SJSA1 (cell line): ENCODE measurements around the gene DLX3. TPM values are rescaled to one million over a fixed set of nuclear protein-coding genes. Genes with fewer than 3 reads are reported as not detected.

Source experiments
- DNase-seq, 2 experiments: peaks; one replicate each; pipeline ENCODE4 v3.0.0-alpha.2; 2015 to 2020; ENCODE audit warnings: low spot score in 2 of 2, low read depth in 1 of 2
- H3K27ac ChIP-seq: fragments of 250-450 bp; sonication (Bioruptor Pico); 2 replicates; pipeline ENCODE4 v1.5.1; 2020; ENCODE audit warnings: mild to moderate bottlenecking, moderate library complexity
- H3K27me3 ChIP-seq: fragments of 250-450 bp; sonication (Bioruptor Pico); replicated peaks from 2 replicates; pipeline ENCODE4 v1.5.1; 2020; ENCODE audit warnings: mild to moderate bottlenecking, moderate library complexity
- H3K36me3 ChIP-seq: fragments of 250-450 bp; sonication (Bioruptor Pico); 2 replicates; pipeline ENCODE4 v1.5.1; 2020; ENCODE audit warnings: mild to moderate bottlenecking
- H3K4me1 ChIP-seq: fragments of 250-450 bp; sonication (Bioruptor Pico); replicated peaks from 2 replicates; pipeline ENCODE4 v1.6.1; 2021; ENCODE audit warnings: mild to moderate bottlenecking
- H3K4me3 ChIP-seq: fragments of 250-450 bp; sonication (Bioruptor Pico); 2 replicates; pipeline ENCODE4 v1.5.1; 2020; ENCODE audit warnings: mild to moderate bottlenecking
- H3K9me3 ChIP-seq: fragments of 250-450 bp; sonication (Bioruptor Pico); replicated peaks from 2 replicates; pipeline ENCODE4 v1.5.1; 2020; ENCODE audit warnings: mild to moderate bottlenecking
- total RNA-seq: library from RNA; depleted of rRNA; stranded (reverse); fragments of >200 nt; shearing (Covaris generic); gene quantifications from 2 replicates; pipeline ENCODE4 v1.2.3, GENCODE V29; 2014

The DLX3 gene
- total RNA-seq, 1 experiment from 2014 or later, result not detected

GRCh38 chr17:50029185-50029584 lies 34.2 kb upstream of the DLX3 start:
- Histone ChIP-seq H3K4me1 (peaks cover 49% of the 10 kb centered on the region), H3K9me3 (peaks cover 7% of the 10 kb centered on the region), H3K27ac (peak overlapping the region; percentile 88), H3K36me3 (no peaks in the 10 kb centered on the region), H3K4me3 (no peak overlapping the region), H3K27me3 (no peaks in the 10 kb centered on the region)
- no peak for DNase-seq

- Histone ChIP-seq H3K9me3 (peaks cover 9% of the 10 kb centered on the region), H3K27me3 (no peaks in the 10 kb centered on the region), H3K4me1 (peaks cover 44% of the 10 kb centered on the region), H3K36me3 (no peaks in the 10 kb centered on the region), H3K27ac (peak overlapping the region; percentile 88), H3K4me3 (no peak overlapping the region)
- no peak for DNase-seq
These were observed 33.7 kb upstream of the DLX3 start for GRCh38 chr17:50028736-50029120.

- Histone ChIP-seq H3K4me1 (peaks cover 38% of the 10 kb centered on the region), H3K36me3 (no peaks in the 10 kb centered on the region), H3K27me3 (no peaks in the 10 kb centered on the region), H3K4me3 (peak overlapping the region; percentile 29), H3K27ac (peak overlapping the region; percentile 88), H3K9me3 (peaks cover 9% of the 10 kb centered on the region)
- DNase-seq, result peak; percentile 90 to 97
These were observed 33.1 kb upstream of the DLX3 start for GRCh38 chr17:50027881-50028735.

- Histone ChIP-seq H3K4me3 (peak overlapping the region; percentile 29), H3K36me3 (no peaks in the 10 kb centered on the region), H3K4me1 (peaks cover 31% of the 10 kb centered on the region), H3K9me3 (peaks cover 9% of the 10 kb centered on the region), H3K27ac (peak overlapping the region; percentile 88), H3K27me3 (no peaks in the 10 kb centered on the region)
- peak; percentile 98 to 99 for DNase-seq
These were observed 32.3 kb upstream of the DLX3 start for GRCh38 chr17:50027172-50027880.

- no peaks in the 10 kb centered on the region for H3K36me3 ChIP-seq
- H3K4me1 ChIP-seq, result peaks cover 31% of the 10 kb centered on the region
- H3K27ac ChIP-seq, result peak overlapping the region; percentile 88
- no peaks in the 10 kb centered on the region for H3K27me3 ChIP-seq
- DNase-seq, result peak; percentile 93
- peaks cover 9% of the 10 kb centered on the region for H3K9me3 ChIP-seq
- H3K4me3 ChIP-seq, result peak overlapping the region; percentile 29
These were observed 31.8 kb upstream of the DLX3 start for GRCh38 chr17:50026837-50027171.

GRCh38 chr17:50026046-50026675 lies 31.1 kb upstream of the DLX3 start:
- Histone ChIP-seq H3K36me3 (no peaks in the 10 kb centered on the region), H3K27me3 (no peaks in the 10 kb centered on the region), H3K9me3 (peaks cover 9% of the 10 kb centered on the region), H3K4me3 (no peak overlapping the region), H3K4me1 (peaks cover 31% of the 10 kb centered on the region), H3K27ac (no peak overlapping the region)
- no peak for DNase-seq

- peaks cover 31% of the 10 kb centered on the region for H3K4me1 ChIP-seq
- H3K4me3 ChIP-seq, result no peak overlapping the region
- peaks cover 9% of the 10 kb centered on the region for H3K9me3 ChIP-seq
- DNase-seq, result no peak
- no peaks in the 10 kb centered on the region for H3K27me3 ChIP-seq
- no peaks in the 10 kb centered on the region for H3K36me3 ChIP-seq
- H3K27ac ChIP-seq, result no peak overlapping the region
These were observed 29.8 kb upstream of the DLX3 start for GRCh38 chr17:50024808-50025207.

GRCh38 chr17:50023520-50023919 lies 28.5 kb upstream of the DLX3 start:
- DNase-seq, result no peak
- Histone ChIP-seq H3K9me3 (peaks cover 9% of the 10 kb centered on the region), H3K4me1 (peaks cover 26% of the 10 kb centered on the region), H3K27me3 (no peaks in the 10 kb centered on the region), H3K4me3 (no peak overlapping the region), H3K36me3 (no peaks in the 10 kb centered on the region), H3K27ac (no peak overlapping the region)

- no peak for DNase-seq
These were observed 27.6 kb upstream of the DLX3 start for GRCh38 chr17:50022463-50023130.

GRCh38 chr17:50021681-50022370 lies 26.8 kb upstream of the DLX3 start:
- Histone ChIP-seq H3K27ac (no peak overlapping the region), H3K4me1 (peaks cover 10% of the 10 kb centered on the region), H3K4me3 (no peak overlapping the region), H3K36me3 (no peaks in the 10 kb centered on the region), H3K9me3 (peaks cover 9% of the 10 kb centered on the region), H3K27me3 (no peaks in the 10 kb centered on the region)
- no peak for DNase-seq

More at GRCh38 chr17:50022463-50023130, 27.6 kb upstream of the DLX3 start:
- no peak overlapping the region for H3K4me3 ChIP-seq
- H3K4me1 ChIP-seq, result peaks cover 17% of the 10 kb centered on the region
- no peaks in the 10 kb centered on the region for H3K27me3 ChIP-seq
- H3K27ac ChIP-seq, result no peak overlapping the region
- H3K36me3 ChIP-seq, result no peaks in the 10 kb centered on the region
- peaks cover 9% of the 10 kb centered on the region for H3K9me3 ChIP-seq

GRCh38 chr17:50020841-50021599 lies 26.0 kb upstream of the DLX3 start:
- Histone ChIP-seq H3K4me3 (no peak overlapping the region), H3K36me3 (no peaks in the 10 kb centered on the region), H3K9me3 (peaks cover 9% of the 10 kb centered on the region), H3K27me3 (no peaks in the 10 kb centered on the region), H3K27ac (no peak overlapping the region), H3K4me1 (peaks cover 7% of the 10 kb centered on the region)
- no peak for DNase-seq

- H3K4me3 ChIP-seq, result no peak overlapping the region
- no peak for DNase-seq
- H3K9me3 ChIP-seq, result peaks cover 2% of the 10 kb centered on the region
- peaks cover 7% of the 10 kb centered on the region for H3K4me1 ChIP-seq
- H3K27me3 ChIP-seq, result no peaks in the 10 kb centered on the region
- H3K36me3 ChIP-seq, result no peaks in the 10 kb centered on the region
- H3K27ac ChIP-seq, result no peak overlapping the region
These were observed 23.9 kb upstream of the DLX3 start for GRCh38 chr17:50018909-50019308.
